HepG2 (cell line): ENCODE data around the gene LITAF. TPM values are rescaled to one million over a fixed set of nuclear protein-coding genes. Genes with fewer than 3 reads are reported as not detected.

Source experiments
- GTF3A ChIP-seq: sonication (generic); formaldehyde crosslinking; conservative IDR thresholded peaks from 2 replicates; pipeline ENCODE4 v1.4.0; 2020; ENCODE audit warnings: mild to moderate bottlenecking, missing genetic modification reagents
- GZF1 ChIP-seq: sonication (generic); formaldehyde crosslinking; IDR thresholded peaks from 2 replicates; pipeline ENCODE4 v1.5.1; 2020; ENCODE audit warnings: mild to moderate bottlenecking, missing genetic modification reagents
- HMG20A ChIP-seq: IDR thresholded peaks from 2 replicates; pipeline ENCODE4 v1.6.1; 2016; ENCODE audit warnings: borderline replicate concordance
- LCORL ChIP-seq, 2 experiments: fragments of 450-650 bp in 1 of 2; sonication (generic) in 1 of 2; formaldehyde crosslinking in 1 of 2; IDR thresholded peaks; 2 replicates each; pipeline versions ENCODE4 v1.5.0 to v1.6.1; 2017 to 2020; ENCODE audit warnings: antibody characterized with exemption in 1 of 2, missing genetic modification reagents in 1 of 2
- UBTF ChIP-seq: sonication (generic); formaldehyde crosslinking; IDR thresholded peaks from 2 replicates; pipeline ENCODE4 v1.4.0; 2020; ENCODE audit warnings: mild to moderate bottlenecking, missing genetic modification reagents
- ZFP37 ChIP-seq: sonication (generic); formaldehyde crosslinking; IDR thresholded peaks from 2 replicates; pipeline ENCODE4 v1.4.0; 2020; ENCODE audit warnings: missing genetic modification reagents, borderline replicate concordance
- ZFP41 ChIP-seq: sonication (generic); formaldehyde crosslinking; IDR thresholded peaks from 2 replicates; pipeline ENCODE4 v1.4.0; 2020; ENCODE audit warnings: mild to moderate bottlenecking, missing genetic modification reagents, borderline replicate concordance
- ZNF235 ChIP-seq: sonication (generic); formaldehyde crosslinking; IDR thresholded peaks from 2 replicates; pipeline ENCODE4 v1.8.1; 2023; ENCODE audit warnings: mild to moderate bottlenecking, missing genetic modification reagents, borderline replicate concordance
- ZNF256 ChIP-seq: sonication (generic); formaldehyde crosslinking; conservative IDR thresholded peaks from 2 replicates; pipeline ENCODE4 v1.4.0; 2020; ENCODE audit warnings: missing genetic modification reagents
- ZNF543 ChIP-seq: sonication (generic); formaldehyde crosslinking; IDR thresholded peaks from 2 replicates; pipeline ENCODE4 v1.4.0; 2020; ENCODE audit warnings: mild to moderate bottlenecking, missing genetic modification reagents
- ZNF775 ChIP-seq: sonication (generic); formaldehyde crosslinking; IDR thresholded peaks from 2 replicates; pipeline ENCODE4 v1.4.0; 2020; ENCODE audit warnings: missing genetic modification reagents, mild to moderate bottlenecking, moderate library complexity, borderline replicate concordance
- ZNF790 ChIP-seq: sonication (generic); formaldehyde crosslinking; IDR thresholded peaks from 2 replicates; pipeline ENCODE4 v1.8.0; 2022; ENCODE audit warnings: missing genetic modification reagents, mild to moderate bottlenecking, borderline replicate concordance
- polyA plus RNA-seq, 8 experiments: library from polyadenylated mRNA; depleted of rRNA in 3 of 8; stranded (reverse) in 7 of 8; unstranded in 1 of 8; fragments of >200 nt; fragmentation: Illumina TruSeq in 4 of 8; extraction: Trizol in 4 of 8; gene quantifications; 2 replicates each; pipeline versions ENCODE4 v1.2.1 to v1.2.3, GENCODE V29; 2011 to 2016; ENCODE audit warnings: low read depth in 4 of 8, missing spikeins in 1 of 8, mixed read lengths in 1 of 8; ENCODE audit not compliant: insufficient read depth in 1 of 8
- total RNA-seq, 5 experiments: library from RNA; depleted of rRNA; stranded (reverse); fragments of >200 nt; fragmentation: Illumina TruSeq; extraction: Trizol; gene quantifications; 2 replicates each; pipeline ENCODE4 v1.2.3, GENCODE V29; 2016; ENCODE audit warnings: low read depth in 1 of 5
- TF ChIP-seq, protein P1 (sequence below): IDR thresholded peaks from 2 replicates; pipeline ENCODE4 v1.6.1; 2012; ENCODE audit warnings: inconsistent platforms
- TF ChIP-seq, protein P2 (sequence below): sonication (generic); formaldehyde crosslinking; IDR thresholded peaks from 2 replicates; pipeline ENCODE4 v1.8.1; 2023; ENCODE audit warnings: mild to moderate bottlenecking, moderate library complexity, missing genetic modification reagents
- TF ChIP-seq, protein P3 (sequence below): sonication (generic); formaldehyde crosslinking; IDR thresholded peaks from 2 replicates; pipeline ENCODE4 v1.4.0; 2020; ENCODE audit warnings: mild to moderate bottlenecking, missing genetic modification reagents
- TF ChIP-seq, protein P4 (sequence below): sonication (generic); formaldehyde crosslinking; IDR thresholded peaks from 2 replicates; pipeline ENCODE4 v1.9.0; 2021; ENCODE audit warnings: mild to moderate bottlenecking, missing genetic modification reagents

The LITAF gene
- total and polyA plus RNA-seq, 2 of the 13 experiments (the other 11 are each of a cell fraction or from before 2014, with no cell fraction given), result 80.1 to 141 TPM

DNA sequence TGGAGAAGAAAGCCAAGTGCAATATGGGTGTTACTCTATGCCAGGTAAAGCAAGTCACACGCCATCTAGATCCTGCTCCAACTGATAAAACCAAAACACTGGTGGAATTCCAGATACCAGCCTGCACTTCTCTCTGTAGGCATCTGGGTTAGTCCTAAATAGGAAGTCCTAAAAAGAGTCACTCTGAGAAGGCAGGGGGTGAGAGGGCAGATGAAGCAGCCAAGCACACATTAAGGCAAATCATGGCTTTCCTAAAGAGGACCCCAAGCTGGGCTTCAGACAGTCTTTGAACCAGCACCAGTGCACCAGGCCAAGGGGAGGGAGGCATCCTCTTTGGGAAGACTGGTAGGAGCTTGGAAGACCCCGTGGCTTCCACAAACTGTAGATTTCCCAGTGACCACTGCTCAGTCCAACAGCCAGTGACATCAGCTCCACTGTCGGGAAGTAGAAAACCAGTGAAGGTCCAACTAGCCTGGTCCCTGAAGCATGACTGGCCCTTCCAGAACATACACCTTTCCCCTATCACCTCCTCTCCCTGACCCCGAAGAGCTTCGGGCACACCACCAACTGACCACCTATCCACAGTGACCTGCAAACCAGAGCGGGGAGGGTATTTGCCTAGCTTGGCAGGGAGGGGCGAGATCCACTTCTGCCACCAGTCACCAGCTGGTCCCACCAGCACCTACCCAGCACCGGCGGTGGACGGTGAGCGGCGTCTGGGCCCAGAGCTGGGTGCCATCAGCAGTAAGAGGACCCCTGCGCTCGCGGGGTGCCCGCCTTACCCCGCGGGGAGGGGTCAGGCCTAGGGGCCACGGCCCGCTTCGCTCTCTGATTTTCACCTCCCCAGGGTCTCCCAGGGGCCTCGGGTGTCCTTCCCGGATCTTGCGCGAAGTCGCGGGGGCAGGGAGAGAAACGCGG is 1.0 kb downstream of the LITAF start (continued):
- TF ChIP-seq GZF1 (CRISPR knock-in tag) (peak; percentile 76; the same call in 1 of the 2 replicates), ZFP37 (CRISPR knock-in tag) (peak; percentile 88), GTF3A (no peak), ZNF235 (peak; percentile 76; the same call in 1 of the 2 replicates), HMG20A (CRISPR knock-in tag) (0 out of 2 replicates have a peak, but pooled peaks have one; percentile 36), LCORL (IDR thresholded peaks at IDR 0.05) (no peak), LCORL (CRISPR knock-in tag; IDR thresholded peaks at IDR 0.05) (peak; percentile 54; the same call in 1 of the 2 replicates), ZNF775 (CRISPR knock-in tag) (0 out of 2 replicates have a peak, but pooled peaks have one; percentile 61), ZNF256 (CRISPR knock-in tag) (peak; percentile 61; the same call in 1 of the 2 replicates), ZNF543 (CRISPR knock-in tag) (no peak; the same call in 1 of the 2 replicates), ZFP41 (peak; percentile 89; the same call in 1 of the 2 replicates), ZNF790 (CRISPR knock-in tag) (no peak), UBTF (CRISPR knock-in tag) (peak; percentile 86)
- TF ChIP-seq, protein P1, sequence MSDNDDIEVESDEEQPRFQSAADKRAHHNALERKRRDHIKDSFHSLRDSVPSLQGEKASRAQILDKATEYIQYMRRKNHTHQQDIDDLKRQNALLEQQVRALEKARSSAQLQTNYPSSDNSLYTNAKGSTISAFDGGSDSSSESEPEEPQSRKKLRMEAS, result peak; percentile 52
- TF ChIP-seq, protein P2, sequence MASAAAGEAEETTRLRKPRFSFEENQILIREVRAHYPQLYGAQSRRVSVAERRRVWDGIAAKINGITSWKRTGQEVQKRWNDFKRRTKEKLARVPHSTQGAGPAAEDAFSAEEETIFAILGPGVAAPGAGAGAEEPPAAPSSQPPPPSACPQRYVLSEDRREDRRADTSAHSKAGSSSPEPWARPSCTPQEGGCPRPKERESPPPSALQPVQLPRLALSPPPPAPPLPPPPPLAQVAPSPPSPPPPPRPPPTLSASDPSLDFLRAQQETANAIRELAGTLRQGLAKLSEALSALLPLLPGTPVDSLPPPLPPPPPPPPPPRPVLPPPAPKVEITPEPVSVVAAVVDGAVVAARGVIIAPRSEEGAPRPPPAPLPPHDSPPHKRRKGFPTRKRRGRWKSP (CRISPR knock-in tag), result 0 out of 2 replicates have a peak, but pooled peaks have one; percentile 54
- TF ChIP-seq, protein P3, sequence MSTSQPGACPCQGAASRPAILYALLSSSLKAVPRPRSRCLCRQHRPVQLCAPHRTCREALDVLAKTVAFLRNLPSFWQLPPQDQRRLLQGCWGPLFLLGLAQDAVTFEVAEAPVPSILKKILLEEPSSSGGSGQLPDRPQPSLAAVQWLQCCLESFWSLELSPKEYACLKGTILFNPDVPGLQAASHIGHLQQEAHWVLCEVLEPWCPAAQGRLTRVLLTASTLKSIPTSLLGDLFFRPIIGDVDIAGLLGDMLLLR (CRISPR knock-in tag), result no peak
- TF ChIP-seq, protein P4, sequence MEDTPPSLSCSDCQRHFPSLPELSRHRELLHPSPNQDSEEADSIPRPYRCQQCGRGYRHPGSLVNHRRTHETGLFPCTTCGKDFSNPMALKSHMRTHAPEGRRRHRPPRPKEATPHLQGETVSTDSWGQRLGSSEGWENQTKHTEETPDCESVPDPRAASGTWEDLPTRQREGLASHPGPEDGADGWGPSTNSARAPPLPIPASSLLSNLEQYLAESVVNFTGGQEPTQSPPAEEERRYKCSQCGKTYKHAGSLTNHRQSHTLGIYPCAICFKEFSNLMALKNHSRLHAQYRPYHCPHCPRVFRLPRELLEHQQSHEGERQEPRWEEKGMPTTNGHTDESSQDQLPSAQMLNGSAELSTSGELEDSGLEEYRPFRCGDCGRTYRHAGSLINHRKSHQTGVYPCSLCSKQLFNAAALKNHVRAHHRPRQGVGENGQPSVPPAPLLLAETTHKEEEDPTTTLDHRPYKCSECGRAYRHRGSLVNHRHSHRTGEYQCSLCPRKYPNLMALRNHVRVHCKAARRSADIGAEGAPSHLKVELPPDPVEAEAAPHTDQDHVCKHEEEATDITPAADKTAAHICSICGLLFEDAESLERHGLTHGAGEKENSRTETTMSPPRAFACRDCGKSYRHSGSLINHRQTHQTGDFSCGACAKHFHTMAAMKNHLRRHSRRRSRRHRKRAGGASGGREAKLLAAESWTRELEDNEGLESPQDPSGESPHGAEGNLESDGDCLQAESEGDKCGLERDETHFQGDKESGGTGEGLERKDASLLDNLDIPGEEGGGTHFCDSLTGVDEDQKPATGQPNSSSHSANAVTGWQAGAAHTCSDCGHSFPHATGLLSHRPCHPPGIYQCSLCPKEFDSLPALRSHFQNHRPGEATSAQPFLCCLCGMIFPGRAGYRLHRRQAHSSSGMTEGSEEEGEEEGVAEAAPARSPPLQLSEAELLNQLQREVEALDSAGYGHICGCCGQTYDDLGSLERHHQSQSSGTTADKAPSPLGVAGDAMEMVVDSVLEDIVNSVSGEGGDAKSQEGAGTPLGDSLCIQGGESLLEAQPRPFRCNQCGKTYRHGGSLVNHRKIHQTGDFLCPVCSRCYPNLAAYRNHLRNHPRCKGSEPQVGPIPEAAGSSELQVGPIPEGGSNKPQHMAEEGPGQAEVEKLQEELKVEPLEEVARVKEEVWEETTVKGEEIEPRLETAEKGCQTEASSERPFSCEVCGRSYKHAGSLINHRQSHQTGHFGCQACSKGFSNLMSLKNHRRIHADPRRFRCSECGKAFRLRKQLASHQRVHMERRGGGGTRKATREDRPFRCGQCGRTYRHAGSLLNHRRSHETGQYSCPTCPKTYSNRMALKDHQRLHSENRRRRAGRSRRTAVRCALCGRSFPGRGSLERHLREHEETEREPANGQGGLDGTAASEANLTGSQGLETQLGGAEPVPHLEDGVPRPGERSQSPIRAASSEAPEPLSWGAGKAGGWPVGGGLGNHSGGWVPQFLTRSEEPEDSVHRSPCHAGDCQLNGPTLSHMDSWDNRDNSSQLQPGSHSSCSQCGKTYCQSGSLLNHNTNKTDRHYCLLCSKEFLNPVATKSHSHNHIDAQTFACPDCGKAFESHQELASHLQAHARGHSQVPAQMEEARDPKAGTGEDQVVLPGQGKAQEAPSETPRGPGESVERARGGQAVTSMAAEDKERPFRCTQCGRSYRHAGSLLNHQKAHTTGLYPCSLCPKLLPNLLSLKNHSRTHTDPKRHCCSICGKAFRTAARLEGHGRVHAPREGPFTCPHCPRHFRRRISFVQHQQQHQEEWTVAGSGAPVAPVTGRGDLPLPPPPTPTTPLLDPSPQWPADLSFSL, result no peak
